ENCODE measurements around the gene CDK19. TPM values are rescaled to one million over a fixed set of nuclear protein-coding genes. Genes with fewer than 3 reads are reported as not detected.

CDK19 gene
- total and polyA plus RNA-seq, 2 of the 4 experiments (the other 2 are of a cell fraction), result 6.0 to 6.8 TPM

GRCh38 chr6:110619275-110619908 lies 195.9 kb downstream of the CDK19 start:
- Histone ChIP-seq H2BK5ac (ENCODE audit: low read depth, low read length, poor library complexity, severe bottlenecking) (no peak overlapping the region), H3K27me3 (ENCODE audit: control insufficient read depth, insufficient read depth, low read length) (no peaks in the 10 kb centered on the region), H2BK20ac (ENCODE audit: low read depth, low read length) (no peak overlapping the region), H3K23ac (ENCODE audit: low read depth, low read length) (no peak overlapping the region), H4K20me1 (ENCODE audit: insufficient read depth, low read length) (no peaks in the 10 kb centered on the region), H3K9me3 (ENCODE audit: control insufficient read depth, insufficient read depth, low read length) (no peaks in the 10 kb centered on the region), H2BK15ac (ENCODE audit: low read depth, low read length) (no peak overlapping the region), H2AK5ac (ENCODE audit: low read depth, low read length) (no peak overlapping the region), H3K4me3 (ENCODE audit: insufficient read depth, low read depth, low read length) (no peak overlapping the region), H3K18ac (ENCODE audit: low read depth, low read length) (no peak overlapping the region), H3K36me3 (ENCODE audit: control insufficient read depth, insufficient read depth, low read length) (peaks cover 6% of the 10 kb centered on the region; the same call in 1 of the 2 replicates), H3K56ac (ENCODE audit: extremely low read depth, insufficient read depth, low read length) (no peak overlapping the region), H3K27ac (ENCODE audit: insufficient read depth, low read length) (no peak overlapping the region), H4K5ac (ENCODE audit: low read depth, low read length) (no peak overlapping the region), H3K79me1 (ENCODE audit: low read depth in 1 of 2, low read length in 2 of 2) (no peaks in the 10 kb centered on the region), H3K14ac (replicated peaks; ENCODE audit: low read depth, low read length) (no peak overlapping the region; the same call in 1 of the 2 replicates), H4K8ac (ENCODE audit: low read depth in 2 of 2, low read length in 2 of 2) (no peak overlapping the region), H2AFZ (replicated peaks; ENCODE audit: low read length, poor library complexity) (no peak overlapping the region), H3K4ac (ENCODE audit: low read depth, low read length) (0 out of 2 replicates have a peak overlapping the region, but pooled peaks have one; percentile 16), H3K9ac (ENCODE audit: low read depth, low read length) (no peak overlapping the region), H3K4me2 (ENCODE audit: low read depth, low read length) (no peak overlapping the region), H2AK9ac (replicated peaks; ENCODE audit: low read depth, low read length, poor library complexity) (peak overlapping the region; percentile 17), H3K9me1 (ENCODE audit: insufficient read depth, low read length) (no peaks in the 10 kb centered on the region), H3K4me1 (ENCODE audit: control insufficient read depth, insufficient read depth, low read length) (peaks cover 2% of the 10 kb centered on the region; the same call in 1 of the 2 replicates), H2BK120ac (ENCODE audit: low read depth, low read length) (no peak overlapping the region), H4K91ac (ENCODE audit: insufficient read depth, low read depth, low read length) (no peak overlapping the region)
- 100% methylated on average over 1 of the region's 2 CpGs; no CpG with 5 or more reads in 1 of the 2 experiments for WGBS, 2 experiments (ENCODE audit: extremely low coverage in 2 of 2, insufficient read length in 1 of 2)
- ChIA-PET CTCF (interaction anchor here (0.5 to 1.2 kb wide), 5 partner anchors 10 to 331 kb away, joined by 3 to 4 read pairs (median 3); no protein-coding TSS in a partner anchor), POLR2A (ENCODE audit: unreplicated experiment) (interaction anchor here (1.0 kb wide), 1 partner anchor 18 kb away, joined by 3 read pairs; no protein-coding TSS in a partner anchor)
- DNase-seq (no peak), ATAC-seq (ENCODE audit: low read depth) (no peak)
- dilution Hi-C loops (cut with HindIII; ENCODE audit: low sequenced_read_pairs, unreplicated experiment) (no loop called here), intact Hi-C loops (cut with micrococcal nuclease) (no loop called here), in situ Hi-C loops (cut with MboI; ENCODE audit: low sequenced_read_pairs) (no loop called here)
- TF ChIP-seq SMC3 (IDR thresholded peaks at IDR 0.05; ENCODE audit: low read depth, low read length) (no peak), CEBPB (IDR thresholded peaks at IDR 0.05; ENCODE audit: low read depth, low read length) (no peak), MXI1 (IDR thresholded peaks at IDR 0.05; ENCODE audit: borderline replicate concordance, low read depth, low read length) (no peak), USF2 (IDR thresholded peaks at IDR 0.05; ENCODE audit: low read depth, low read length) (no peak), ELK1 (IDR thresholded peaks at IDR 0.05; ENCODE audit: borderline replicate concordance, low read depth, low read length) (no peak), MAZ (IDR thresholded peaks at IDR 0.05; ENCODE audit: borderline replicate concordance, low read depth, low read length) (no peak), BHLHE40 (IDR thresholded peaks at IDR 0.05; ENCODE audit: low read depth, low read length) (no peak), NFE2L2 (IDR thresholded peaks at IDR 0.05; ENCODE audit: low read depth, low read length) (no peak)
- BruUV-seq (replicated peaks), result no TSS peak

Data from IMR-90 (cell line).